ENCODE results near the gene KCNK6.
"Not testable (repeated sequence)": the region's sequence is repeated elsewhere in the genome, so short reads cannot be mapped to it uniquely, and the experiment has no call there.

The KCNK6 gene

GRCh38 chr19:38362946-38363688 is 43.5 kb downstream of the KCNK6 start:
- not testable (repeated sequence) for DNase-seq

DNA sequence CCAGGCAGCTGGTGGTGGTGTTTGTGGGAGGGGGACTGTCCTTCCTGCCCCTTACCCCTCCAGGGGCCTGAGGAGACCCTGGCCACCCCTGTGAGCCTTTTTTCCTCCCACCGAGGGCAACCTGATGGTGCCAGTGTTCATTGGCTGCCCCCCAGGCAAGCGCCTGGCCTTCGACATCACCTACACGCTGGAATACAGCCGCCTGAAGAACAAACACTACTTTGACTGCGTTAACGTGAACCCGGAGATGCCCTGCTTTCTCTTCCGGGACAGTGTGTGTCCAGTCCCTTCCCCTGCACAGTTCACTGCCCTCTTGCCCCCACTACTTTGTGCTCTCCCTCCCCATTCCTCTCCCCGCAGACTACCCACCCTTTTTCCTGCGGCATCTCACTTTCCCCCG is 47.4 kb downstream of the KCNK6 start:
- DNase-seq = no peak

GRCh38 chr19:38369584-38369983 is 49.9 kb downstream of the KCNK6 start:
- no peak for DNase-seq

DNA sequence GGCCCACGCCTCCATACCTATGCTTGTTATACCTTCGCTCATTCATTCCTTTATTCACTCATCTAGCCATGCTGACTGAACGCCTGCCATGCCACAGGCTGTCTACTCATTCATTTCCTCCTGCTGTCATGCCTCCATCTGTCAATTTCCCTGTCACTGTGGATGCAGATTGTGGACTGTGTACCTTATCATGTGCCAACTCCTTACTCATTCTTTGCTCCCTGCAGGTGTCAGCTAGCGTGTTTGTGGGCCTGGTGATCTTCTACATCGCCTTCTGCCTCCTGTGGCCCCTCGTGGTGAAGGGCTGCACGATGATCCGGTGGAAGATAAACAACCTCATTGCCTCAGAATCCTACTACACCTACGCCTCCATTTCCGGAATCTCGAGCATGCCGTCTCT is 50.7 kb downstream of the KCNK6 start:
- no peak for DNase-seq

- DNase-seq = no peak
Measured at GRCh38 chr19:38371081-38371480, 51.4 kb downstream of the KCNK6 start.

DNA sequence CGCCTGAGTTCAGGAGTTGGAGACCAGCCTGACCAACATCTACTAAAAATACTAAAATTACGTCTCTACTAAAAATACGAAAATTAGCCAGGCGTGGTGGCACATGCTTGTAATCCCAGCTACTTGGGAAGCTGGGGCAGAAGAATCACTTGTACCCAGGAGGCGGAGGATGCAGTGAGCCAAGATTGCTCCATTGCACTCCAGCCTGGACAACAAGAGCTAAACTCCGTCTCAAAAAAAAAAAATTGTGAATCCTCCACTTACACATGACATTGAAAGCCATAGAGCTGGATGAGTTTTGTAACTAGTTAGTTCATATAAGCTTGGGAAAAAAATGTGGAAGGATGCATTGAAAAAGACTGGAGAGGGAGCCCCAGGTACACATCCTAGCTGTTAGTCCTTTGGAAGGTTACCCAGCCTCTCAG is 54.3 kb downstream of the KCNK6 start:
- no peak for DNase-seq

DNA sequence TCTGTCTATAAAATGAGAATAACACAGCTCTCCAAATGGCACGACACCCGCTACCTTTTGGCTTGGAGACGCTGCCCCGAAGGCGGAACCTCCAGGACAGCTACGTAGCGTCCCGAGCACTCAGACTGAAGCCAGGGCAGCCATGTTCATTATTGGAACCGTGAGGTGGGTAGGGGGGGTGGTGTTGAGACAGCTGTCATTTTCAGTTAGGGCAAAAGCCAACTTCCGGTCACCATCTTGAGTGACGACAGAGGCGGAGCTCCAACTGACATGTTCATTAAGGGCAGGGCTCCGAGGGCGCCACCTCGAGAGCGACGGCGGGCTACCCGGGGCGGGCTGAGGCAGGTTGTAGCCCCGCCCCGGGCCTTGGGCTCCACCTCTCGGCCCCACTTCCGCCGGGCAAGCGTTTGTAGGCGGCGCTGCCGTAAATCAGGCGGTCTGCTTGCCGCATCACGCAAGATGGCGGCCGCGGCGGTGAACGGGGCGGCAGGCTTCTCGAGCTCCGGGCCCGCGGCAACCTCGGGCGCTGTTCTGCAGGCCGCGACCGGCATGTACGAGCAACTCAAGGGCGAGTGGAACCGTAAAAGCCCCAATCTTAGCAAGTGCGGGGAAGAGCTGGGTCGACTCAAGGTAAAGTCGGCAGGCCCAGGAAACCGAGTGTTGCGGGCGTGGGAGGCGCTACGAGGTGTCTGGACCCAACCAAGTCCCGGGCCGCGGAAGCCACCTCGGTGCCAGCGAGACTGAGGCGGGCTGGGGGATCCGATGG is 54.9 kb downstream of the KCNK6 start, which contains the start of gene PSMD8:
Gene PSMD8 (plus strand): TSS at position 240 of the 766 bp plus-strand sequence. CDS start 31 bp downstream, at position 271.
- DNase-seq = peak; percentile 99

DNA sequence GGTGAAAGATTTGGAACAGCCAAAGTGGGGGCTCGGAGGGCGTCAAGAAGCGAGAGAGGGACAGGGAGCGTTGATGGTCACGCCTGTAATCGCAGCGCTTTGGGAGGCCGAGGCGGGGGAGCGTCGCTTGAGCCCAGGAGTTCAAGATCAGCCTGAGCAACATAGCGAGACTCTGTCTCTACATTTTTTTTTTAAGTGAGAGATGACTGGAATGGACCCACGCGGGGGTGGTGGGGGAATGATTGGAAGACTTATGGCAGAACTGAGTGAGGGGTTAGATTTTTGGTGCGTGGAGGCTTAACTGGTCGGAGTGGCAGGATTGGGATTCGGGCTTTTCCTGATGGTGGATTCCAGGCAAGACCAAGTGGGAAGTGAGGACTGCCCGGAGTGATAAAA is 55.5 kb downstream of the KCNK6 start:
- DNase-seq = no peak

DNA sequence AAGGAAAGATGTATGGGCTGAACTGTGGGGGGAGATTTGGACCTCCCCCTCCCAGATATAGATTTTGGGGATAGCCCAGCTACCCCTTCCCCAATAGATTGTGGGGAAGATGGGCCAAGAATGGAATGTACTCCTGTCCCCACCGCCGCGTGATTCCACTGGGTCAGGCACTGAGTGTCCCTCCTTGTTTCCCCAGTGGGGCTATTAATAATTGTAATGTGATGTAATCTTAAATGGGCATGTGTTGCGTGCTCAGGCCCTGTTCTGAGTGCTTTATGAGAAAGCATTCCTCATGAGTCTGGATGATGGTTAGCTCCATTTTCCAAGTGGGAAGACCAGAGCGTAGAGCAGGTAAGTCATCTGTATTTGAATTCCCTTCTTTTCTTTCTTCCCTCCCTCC is 56.1 kb downstream of the KCNK6 start:
- no peak for DNase-seq

DNA sequence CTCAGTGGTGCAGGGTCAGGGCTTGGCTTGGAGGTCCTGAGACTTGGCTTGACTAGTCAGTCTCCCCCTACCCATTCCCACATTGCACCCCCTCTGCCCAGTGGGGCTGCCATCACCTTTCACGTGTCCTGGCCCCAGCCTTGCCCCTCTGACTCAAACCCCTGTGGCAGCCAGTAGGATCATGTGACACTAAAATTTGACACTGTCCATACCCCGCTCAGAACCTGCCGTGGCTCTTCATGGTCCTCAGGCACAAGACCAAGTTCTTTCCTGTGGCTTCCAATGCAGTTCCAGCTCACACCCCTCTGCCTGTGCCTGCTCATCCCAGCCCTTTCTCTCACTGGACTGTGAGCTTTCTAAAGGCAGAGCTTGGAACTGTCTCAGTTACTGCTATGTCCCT is 56.9 kb downstream of the KCNK6 start:
- DNase-seq = no peak

GRCh38 chr19:38377052-38377451 is 57.4 kb downstream of the KCNK6 start:
- no peak for DNase-seq

- no peak for DNase-seq
Measured at GRCh38 chr19:38378866-38379265, 59.2 kb downstream of the KCNK6 start.

DNA sequence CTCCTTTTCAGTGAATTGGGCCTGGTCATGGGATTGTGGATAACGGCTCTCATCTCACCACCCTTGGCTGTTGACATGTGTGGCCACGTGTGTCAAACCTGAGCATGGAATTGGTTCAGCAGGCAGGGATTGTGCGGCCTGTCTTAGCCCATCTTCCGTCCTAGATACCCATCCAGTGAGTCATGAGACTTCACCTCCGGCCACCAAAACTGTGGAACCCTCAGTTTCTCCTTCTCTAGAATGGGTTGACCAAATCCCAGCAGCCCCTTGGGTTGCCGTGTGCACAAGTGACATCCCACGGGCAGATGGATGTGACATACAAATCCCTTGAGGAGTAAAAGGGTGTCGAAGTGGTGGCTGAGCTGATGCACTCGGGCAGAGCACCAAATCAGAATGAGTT is 61.5 kb downstream of the KCNK6 start:
- no peak for DNase-seq

Data from NCI-H1105 treated with DMSO at 0.1 percent for 48 hours (cell line).